ENCODE data around the gene ZNF140. TPM values are rescaled to one million over a fixed set of nuclear protein-coding genes. Genes with fewer than 3 reads are reported as not detected.

The ZNF140 gene
- total RNA-seq, 1 experiment from 2014 or later, result 1.8 TPM

- ATAC-seq (no peak), DNase-seq (no peak)
- Histone ChIP-seq H3K4me3 (ENCODE audit: low read length) (no peak overlapping the region), H3K9me2 (replicated peaks; ENCODE audit: low read length) (no peaks in the 10 kb centered on the region), H3K79me2 (ENCODE audit: low read length) (no peaks in the 10 kb centered on the region), H3K27me3 (ENCODE audit: low read length) (no peaks in the 10 kb centered on the region), H3K4me1 (ENCODE audit: insufficient read depth, low read length) (no peaks in the 10 kb centered on the region), H3K9me3 (ENCODE audit: low read length) (peaks cover 34% of the 10 kb centered on the region), H3K9ac (ENCODE audit: low read length) (no peak overlapping the region), H4K20me1 (ENCODE audit: low read length) (no peaks in the 10 kb centered on the region), H2AFZ (ENCODE audit: low read length) (no peak overlapping the region), H3K4me2 (ENCODE audit: low read length) (no peak overlapping the region), H3F3A (ENCODE audit: low read length, unreplicated experiment) (no peaks in the 10 kb centered on the region), H3K27ac (ENCODE audit: low read length) (no peak overlapping the region), H3K36me3 (ENCODE audit: low read depth, low read length) (no peaks in the 10 kb centered on the region; the same call in 1 of the 2 replicates)
- no TSS peak for BruUV-seq (replicated peaks)
- intact Hi-C loops (cut with micrococcal nuclease), result no loop called here
- TF ChIP-seq CTCF (conservative IDR thresholded peaks at IDR 0.05; ENCODE audit: low read depth, low read length) (no peak), EZH2 (IDR thresholded peaks at IDR 0.05; ENCODE audit: low read length, unreplicated experiment) (no peak), EZH2phosphoT487 (IDR thresholded peaks at IDR 0.05; ENCODE audit: borderline replicate concordance, low read length) (no peak)
- POLR2A ChIA-PET (ENCODE audit: unreplicated experiment), result no interaction called here
- CTCF ChIA-PET, result no interaction called here
Measured at GRCh38 chr12:133073836-133074235, 6.9 kb upstream of the ZNF140 start.

- peak; percentile 56 for DNase-seq
- no peaks in the 10 kb centered on the region for H3K4me1 ChIP-seq (ENCODE audit: insufficient read depth, low read length)
- peaks cover 6% of the 10 kb centered on the region; the same call in 1 of the 2 replicates for H3K36me3 ChIP-seq (ENCODE audit: low read depth, low read length)
- TF ChIP-seq EZH2 (IDR thresholded peaks at IDR 0.05; ENCODE audit: low read length, unreplicated experiment) (no peak), EZH2phosphoT487 (IDR thresholded peaks at IDR 0.05; ENCODE audit: borderline replicate concordance, low read length) (no peak), CTCF (conservative IDR thresholded peaks at IDR 0.05; ENCODE audit: low read depth, low read length) (no peak)
- peak; percentile 35 for ATAC-seq
- CTCF ChIA-PET, result no interaction called here
- H3K79me2 ChIP-seq (ENCODE audit: low read length), result no peaks in the 10 kb centered on the region
- no peaks in the 10 kb centered on the region for H3K9me2 ChIP-seq (replicated peaks; ENCODE audit: low read length)
- no peak overlapping the region for H3K9ac ChIP-seq (ENCODE audit: low read length)
- H3K27ac ChIP-seq (ENCODE audit: low read length), result no peak overlapping the region
- no peaks in the 10 kb centered on the region for H3K27me3 ChIP-seq (ENCODE audit: low read length)
- H4K20me1 ChIP-seq (ENCODE audit: low read length), result no peaks in the 10 kb centered on the region
- peak overlapping the region; percentile 82 for H2AFZ ChIP-seq (ENCODE audit: low read length)
- no TSS peak for BruUV-seq (replicated peaks)
- POLR2A ChIA-PET (ENCODE audit: unreplicated experiment), result no interaction called here
- peak overlapping the region; percentile 54 for H3K4me2 ChIP-seq (ENCODE audit: low read length)
- intact Hi-C loops (cut with micrococcal nuclease), result no loop called here
- H3K4me3 ChIP-seq (ENCODE audit: low read length), result peak overlapping the region; percentile 60
- no peaks in the 10 kb centered on the region for H3F3A ChIP-seq (ENCODE audit: low read length, unreplicated experiment)
- H3K9me3 ChIP-seq (ENCODE audit: low read length), result peaks cover 40% of the 10 kb centered on the region
Measured at GRCh38 chr12:133080026-133080367, 726 bp upstream of the ZNF140 start.

- Histone ChIP-seq H3K79me2 (ENCODE audit: low read length) (no peaks in the 10 kb centered on the region), H3K9me2 (replicated peaks; ENCODE audit: low read length) (no peaks in the 10 kb centered on the region), H3F3A (ENCODE audit: low read length, unreplicated experiment) (no peaks in the 10 kb centered on the region), H4K20me1 (ENCODE audit: low read length) (no peaks in the 10 kb centered on the region), H2AFZ (ENCODE audit: low read length) (peak overlapping the region; percentile 82; the same call in 1 of the 2 replicates), H3K27me3 (ENCODE audit: low read length) (no peaks in the 10 kb centered on the region), H3K4me2 (ENCODE audit: low read length) (no peak overlapping the region), H3K9me3 (ENCODE audit: low read length) (peaks cover 36% of the 10 kb centered on the region), H3K36me3 (ENCODE audit: low read depth, low read length) (peaks cover 9% of the 10 kb centered on the region; the same call in 1 of the 2 replicates), H3K4me1 (ENCODE audit: insufficient read depth, low read length) (no peaks in the 10 kb centered on the region), H3K27ac (ENCODE audit: low read length) (no peak overlapping the region), H3K9ac (ENCODE audit: low read length) (no peak overlapping the region), H3K4me3 (ENCODE audit: low read length) (peak overlapping the region; percentile 60)
- intact Hi-C loops (cut with micrococcal nuclease), result no loop called here
- DNase-seq (no peak), ATAC-seq (no peak)
- CTCF ChIA-PET, result no interaction called here
- BruUV-seq (replicated peaks), result no TSS peak
- TF ChIP-seq EZH2phosphoT487 (IDR thresholded peaks at IDR 0.05; ENCODE audit: borderline replicate concordance, low read length) (no peak), CTCF (conservative IDR thresholded peaks at IDR 0.05; ENCODE audit: low read depth, low read length) (no peak), EZH2 (IDR thresholded peaks at IDR 0.05; ENCODE audit: low read length, unreplicated experiment) (no peak)
- POLR2A ChIA-PET (ENCODE audit: unreplicated experiment), result no interaction called here
Measured at GRCh38 chr12:133081159-133081780, 547 bp downstream of the ZNF140 start.
